AG10803 (cell line): Measurements from ENCODE around the gene TBC1D17.

Source experiments
- DNase-seq: peaks from one replicate; pipeline ENCODE4 v3.0.0; 2010; ENCODE audit warnings: low read depth
- H3K4me3 ChIP-seq: 2 replicates; pipeline ENCODE4 v1.5.1; 2011; ENCODE audit warnings: mild to moderate bottlenecking, low read length, control low read depth
- TF ChIP-seq, protein P1 (sequence below): conservative IDR thresholded peaks from 2 replicates; pipeline ENCODE4 v1.5.1; 2011; ENCODE audit warnings: mild to moderate bottlenecking, low read length, control low read depth, inconsistent platforms

TBC1D17 gene

DNA sequence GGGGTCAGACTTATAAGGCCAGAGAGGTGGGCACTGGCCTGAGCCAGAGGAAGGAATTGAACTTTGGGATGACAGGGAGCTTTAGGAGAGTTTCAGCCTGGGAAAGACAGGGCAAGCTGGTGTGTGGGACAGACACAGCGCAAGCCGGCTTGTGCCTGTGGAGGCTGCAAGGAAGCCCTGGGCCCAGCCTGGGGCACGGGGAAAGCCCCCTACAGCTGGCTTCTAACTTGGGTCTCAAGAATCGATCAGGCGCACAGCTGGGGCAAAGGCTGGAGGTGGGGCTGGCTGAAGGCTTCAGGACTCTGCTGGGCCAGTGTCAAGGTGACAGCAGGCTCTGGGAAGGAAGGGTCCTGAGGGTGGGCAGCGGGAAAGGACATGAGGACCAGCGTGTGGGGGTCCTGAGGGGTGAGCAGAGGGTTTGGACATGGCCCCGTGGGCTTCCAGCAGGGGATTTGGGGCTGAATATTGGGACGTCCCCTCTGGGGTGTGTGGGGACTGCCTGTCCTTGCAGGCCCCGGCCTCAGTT lies 23.6 kb upstream of the TBC1D17 start:
- no peak overlapping the region for H3K4me3 ChIP-seq
- TF ChIP-seq, protein P1, sequence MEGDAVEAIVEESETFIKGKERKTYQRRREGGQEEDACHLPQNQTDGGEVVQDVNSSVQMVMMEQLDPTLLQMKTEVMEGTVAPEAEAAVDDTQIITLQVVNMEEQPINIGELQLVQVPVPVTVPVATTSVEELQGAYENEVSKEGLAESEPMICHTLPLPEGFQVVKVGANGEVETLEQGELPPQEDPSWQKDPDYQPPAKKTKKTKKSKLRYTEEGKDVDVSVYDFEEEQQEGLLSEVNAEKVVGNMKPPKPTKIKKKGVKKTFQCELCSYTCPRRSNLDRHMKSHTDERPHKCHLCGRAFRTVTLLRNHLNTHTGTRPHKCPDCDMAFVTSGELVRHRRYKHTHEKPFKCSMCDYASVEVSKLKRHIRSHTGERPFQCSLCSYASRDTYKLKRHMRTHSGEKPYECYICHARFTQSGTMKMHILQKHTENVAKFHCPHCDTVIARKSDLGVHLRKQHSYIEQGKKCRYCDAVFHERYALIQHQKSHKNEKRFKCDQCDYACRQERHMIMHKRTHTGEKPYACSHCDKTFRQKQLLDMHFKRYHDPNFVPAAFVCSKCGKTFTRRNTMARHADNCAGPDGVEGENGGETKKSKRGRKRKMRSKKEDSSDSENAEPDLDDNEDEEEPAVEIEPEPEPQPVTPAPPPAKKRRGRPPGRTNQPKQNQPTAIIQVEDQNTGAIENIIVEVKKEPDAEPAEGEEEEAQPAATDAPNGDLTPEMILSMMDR = no peak
- DNase-seq = no peak

DNA sequence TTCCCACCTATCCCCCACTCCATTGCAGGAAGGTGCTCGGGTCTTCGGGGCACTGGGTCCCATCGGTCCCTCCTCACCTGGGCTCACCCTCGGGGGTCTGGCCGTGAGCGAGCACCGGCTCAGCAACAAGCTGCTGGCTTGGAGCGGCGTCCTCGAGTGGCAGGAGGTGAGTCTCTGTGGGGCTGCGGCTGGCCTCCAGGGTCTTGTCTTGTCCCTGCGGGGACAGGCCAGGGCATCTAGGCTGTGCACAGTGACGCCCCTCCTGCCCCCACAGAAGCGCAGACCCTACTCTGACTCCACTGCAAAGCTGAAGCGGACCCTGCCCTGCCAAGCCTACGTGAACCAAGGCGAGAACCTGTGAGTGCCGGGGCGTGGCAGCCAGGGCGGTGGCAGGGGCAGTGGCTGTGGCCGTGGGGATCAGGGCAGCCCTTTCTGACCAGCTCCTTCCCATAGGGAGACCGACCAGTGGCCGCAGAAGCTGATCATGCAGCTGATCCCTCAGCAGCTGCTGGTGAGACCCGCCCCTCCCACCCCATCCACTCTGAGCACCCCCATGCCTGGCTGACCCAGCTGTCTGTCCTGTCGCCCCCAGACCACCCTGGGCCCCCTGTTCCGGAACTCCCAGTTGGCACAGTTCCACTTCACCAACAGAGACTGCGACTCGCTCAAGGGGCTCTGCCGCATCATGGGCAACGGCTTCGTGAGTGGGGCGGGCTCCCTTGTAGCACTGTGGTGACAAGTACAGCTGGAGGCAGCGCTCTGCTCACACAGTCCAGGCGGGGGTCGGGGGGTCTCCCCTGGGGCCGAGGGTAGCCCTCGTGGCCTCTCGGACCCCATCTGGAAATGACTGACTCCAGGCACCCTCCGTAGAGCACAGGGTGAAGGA lies 22.9 kb upstream of the TBC1D17 start:
- no peak overlapping the region for H3K4me3 ChIP-seq

DNA sequence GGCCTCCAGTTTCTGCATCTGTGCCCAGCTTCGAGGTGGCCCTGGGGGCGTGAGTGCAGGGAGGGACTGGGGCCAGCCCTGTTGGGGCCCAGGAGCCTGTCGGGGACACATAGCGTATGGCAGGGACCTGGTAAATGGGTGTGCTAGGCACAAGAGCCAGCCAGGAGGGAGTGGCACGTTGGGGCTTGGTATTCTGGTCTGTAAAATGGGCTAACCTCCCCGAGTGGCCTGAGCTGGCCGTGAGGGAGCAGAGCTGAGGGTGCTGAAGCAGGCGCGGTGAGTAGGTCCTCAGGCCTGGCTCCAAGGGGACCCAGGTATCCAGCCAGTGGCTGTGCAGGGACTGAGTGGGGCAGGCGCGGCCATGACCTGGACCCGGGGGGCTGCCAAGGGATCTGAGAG lies 22.2 kb upstream of the TBC1D17 start:
- H3K4me3 ChIP-seq = no peak overlapping the region
- no peak for DNase-seq
- TF ChIP-seq, protein P1 = no peak

More for the DNA sequence above, 22.9 kb upstream of the TBC1D17 start:
- no peak for DNase-seq
- TF ChIP-seq, protein P1 = no peak

DNA sequence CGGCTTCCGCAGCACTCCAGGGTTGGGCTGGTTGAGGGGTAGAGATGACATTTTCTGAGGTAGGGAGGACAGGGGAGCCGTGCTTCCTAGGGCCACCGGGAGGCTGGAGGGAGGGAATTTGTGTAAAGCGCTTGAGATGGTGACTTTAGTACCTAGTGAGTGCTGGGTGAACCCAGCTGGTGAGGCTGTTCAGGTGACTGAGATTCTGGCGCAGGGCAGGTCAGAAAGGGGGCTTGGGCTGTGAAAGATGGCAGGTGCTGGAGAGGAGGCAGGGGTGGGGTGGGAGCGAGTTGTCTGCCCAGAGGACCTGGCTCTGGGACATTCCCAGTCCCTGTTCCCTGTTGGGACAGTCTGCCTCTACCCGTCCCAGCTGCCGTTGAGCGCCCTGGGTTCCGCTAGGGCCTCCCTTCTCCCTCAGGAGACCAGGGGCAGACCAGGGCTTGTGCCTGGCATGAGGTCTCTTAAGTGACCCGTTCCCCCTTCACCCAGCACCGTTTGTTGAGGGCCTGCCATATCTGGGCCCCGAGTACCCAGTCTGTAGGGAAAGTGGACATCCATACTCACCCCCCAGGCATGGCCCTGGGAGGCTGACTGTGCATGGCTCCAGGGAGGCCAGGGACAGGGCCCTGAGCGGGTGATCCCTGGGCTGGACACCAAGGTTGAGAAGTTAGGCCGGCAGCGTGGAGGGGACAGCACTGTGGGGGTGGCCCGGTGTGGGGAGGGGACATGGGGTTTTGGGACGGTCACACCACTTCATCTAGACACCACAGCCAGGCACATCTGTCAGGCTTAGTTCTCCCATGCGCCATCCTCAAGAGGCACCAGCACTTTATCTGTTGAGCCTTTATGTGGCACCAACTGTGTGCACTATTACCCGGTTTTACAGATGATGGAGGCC lies 21.6 kb upstream of the TBC1D17 start:
- no peak overlapping the region for H3K4me3 ChIP-seq
- DNase-seq = no peak
- TF ChIP-seq, protein P1 = no peak

DNA sequence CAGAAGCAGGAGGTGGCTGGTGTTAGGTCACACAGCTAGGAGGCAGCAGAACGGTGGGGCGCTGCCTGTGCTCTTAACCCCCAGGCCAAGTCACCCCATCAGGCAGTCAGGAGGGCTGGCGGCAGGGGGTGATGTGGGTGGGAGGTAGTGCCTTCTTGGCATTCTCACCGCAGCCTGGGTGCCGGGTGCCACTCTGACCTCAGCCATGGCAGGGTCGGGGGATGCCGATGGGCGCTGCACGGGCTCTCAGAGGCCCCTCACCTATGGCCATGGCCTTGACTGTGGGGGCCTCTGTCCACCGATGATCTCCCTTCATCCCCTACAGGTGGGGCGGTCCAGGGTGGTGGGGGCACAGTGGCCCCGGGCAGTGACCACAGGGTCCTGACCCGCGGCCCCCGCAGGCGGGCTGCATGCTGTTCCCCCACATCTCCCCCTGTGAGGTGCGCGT lies 20.9 kb upstream of the TBC1D17 start:
- TF ChIP-seq, protein P1 = no peak
- DNase-seq = no peak
- no peak overlapping the region for H3K4me3 ChIP-seq

DNA sequence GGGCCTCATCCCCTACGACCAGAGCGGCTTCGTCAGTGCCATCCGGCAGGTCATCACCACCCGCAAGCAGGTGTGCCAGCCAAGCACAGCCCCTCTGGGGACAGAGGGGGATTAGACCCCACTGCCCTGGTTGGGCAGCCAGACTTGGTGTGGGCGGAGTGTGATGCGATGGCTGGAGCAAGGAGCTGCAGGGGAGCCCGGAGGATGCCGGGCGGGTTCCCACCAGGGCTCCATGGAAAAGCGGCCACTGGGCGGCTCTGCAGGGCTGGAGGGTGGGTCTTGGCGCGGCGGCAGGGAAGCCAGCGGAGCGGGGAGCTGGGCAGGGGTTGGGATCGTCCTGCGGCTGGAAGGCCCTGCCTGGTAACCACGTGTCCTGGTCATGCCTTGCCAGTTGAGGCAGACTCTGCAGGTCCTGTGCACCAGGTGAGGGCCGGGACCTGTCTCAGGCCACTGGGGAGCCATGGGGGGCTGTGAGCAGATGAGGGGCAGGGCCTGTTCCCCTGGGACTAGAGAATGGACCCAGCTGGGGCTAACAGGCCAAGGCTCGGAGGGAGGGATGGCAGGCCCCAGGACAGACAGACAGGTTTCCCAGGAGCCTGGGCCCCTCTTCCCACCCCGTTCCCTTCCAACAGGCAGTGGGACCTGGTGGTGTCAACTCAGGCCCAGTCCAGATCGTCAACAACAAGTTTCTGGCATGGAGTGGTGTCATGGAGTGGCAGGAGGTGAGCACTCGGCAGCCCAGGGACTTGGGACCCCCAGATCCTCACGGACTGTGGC lies 20.3 kb upstream of the TBC1D17 start:
- no peak overlapping the region for H3K4me3 ChIP-seq
- TF ChIP-seq, protein P1 = no peak
- no peak for DNase-seq
